Stomach (tissue), 9 donors: ENCODE data around the gene TRIM14. TPM values are rescaled to one million over a fixed set of nuclear protein-coding genes. Genes with fewer than 3 reads are reported as not detected.

Experiments used
- DNase-seq, 2 donors: peaks; one replicate each; pipeline versions ENCODE4 v3.0.0 to v3.0.0-alpha.2; 2013 to 2019
- H3K27ac ChIP-seq, 5 donors: fragments of 200-600 bp in 4 of 5; sonication (generic) in 4 of 5; one replicate each; pipeline ENCODE4 v1.5.1; 2013 to 2019; ENCODE audit warnings: mild to moderate bottlenecking in 1 of 5, moderate library complexity in 1 of 5
- H3K27me3 ChIP-seq, 3 donors: fragments of 200-600 bp; sonication (generic); one replicate each; pipeline ENCODE4 v1.5.1; 2017 to 2019; ENCODE audit warnings: mixed run types in 1 of 3
- H3K36me3 ChIP-seq, 4 donors: fragments of 200-600 bp; sonication (generic); 1 replicate in 3 of 4; 2 replicates in 1 of 4; pipeline ENCODE4 v1.5.1; 2016 to 2019
- H3K4me1 ChIP-seq, 4 donors: fragments of 200-600 bp; sonication (generic); one replicate each; pipeline ENCODE4 v1.5.1; 2016 to 2019
- H3K4me3 ChIP-seq, 4 donors: fragments of 200-600 bp; sonication (generic) in 3 of 4; one replicate each; pipeline ENCODE4 v1.5.1; 2016 to 2019; ENCODE audit warnings: mild to moderate bottlenecking in 1 of 4
- H3K9me3 ChIP-seq, 4 donors: fragments of 200-600 bp; sonication (generic); one replicate each; pipeline ENCODE4 v1.5.1; 2016 to 2019
- EP300 ChIP-seq: sonication (generic); formaldehyde crosslinking; IDR thresholded peaks from one replicate; pipeline ENCODE4 v1.6.1; 2017; ENCODE audit warnings: antibody characterized with exemption
- POLR2A ChIP-seq, 4 donors: fragments of 450-650 bp; IDR thresholded peaks; one replicate each; pipeline ENCODE4 v1.6.1; 2016; ENCODE audit warnings: antibody characterized with exemption in 4 of 4, control low read depth in 2 of 4, mild to moderate bottlenecking in 1 of 4, moderate library complexity in 1 of 4
- POLR2AphosphoS5 ChIP-seq, 3 donors: sonication (generic); formaldehyde crosslinking; IDR thresholded peaks; one replicate each; pipeline ENCODE4 v1.6.1; 2016; ENCODE audit warnings: antibody characterized with exemption in 3 of 3
- WGBS, 5 donors: extraction: QIAGEN DNeasy Blood & Tissue Kit in 3 of 5; methylation state at CpG; one replicate each; pipeline versions ENCODE4 v1.1.5 to v1.1.7; 2013 to 2018; 5-methylcytosine and 5-hydroxymethylcytosine counted together
- intact Hi-C: fragments of 100-400 bp; cut with DNase I; formaldehyde crosslinking; loops from one replicate; pipeline ENCODE4 v1.15.1; 2023; ENCODE audit warnings: low total_unique reads
- polyA plus RNA-seq, 3 donors: library from polyadenylated mRNA; stranded (reverse); fragments of 200-250 nt; gene quantifications; one replicate each; pipeline ENCODE4 v1.2.3, GENCODE V29; 2013
- total RNA-seq, 5 donors: library from RNA; depleted of rRNA; stranded (reverse); fragments of >200 nt; gene quantifications; one replicate each; pipeline versions ENCODE4 v1.1.0 to v1.2.3, GENCODE V29; 2014 to 2016
- TF ChIP-seq, protein P1 (sequence below), 7 experiments: fragments of 450-650 bp in 4 of 7; fragments of 200-600 bp in 3 of 7; sonication (generic) in 3 of 7; IDR thresholded peaks; one replicate each; pipeline ENCODE4 v1.5.1; 2016 to 2019; ENCODE audit warnings: antibody characterized with exemption in 7 of 7, control low read depth in 2 of 7, mild to moderate bottlenecking in 1 of 7
- donor health status: healthy with polysubstance abuse.
- donor health status: Bipolar disorder and iron deficiency.
- donor health status: healthy.

Gene TRIM14
- total and polyA plus RNA-seq, 8 donors, result 4.7 to 249 (median 10.7) TPM

DNA sequence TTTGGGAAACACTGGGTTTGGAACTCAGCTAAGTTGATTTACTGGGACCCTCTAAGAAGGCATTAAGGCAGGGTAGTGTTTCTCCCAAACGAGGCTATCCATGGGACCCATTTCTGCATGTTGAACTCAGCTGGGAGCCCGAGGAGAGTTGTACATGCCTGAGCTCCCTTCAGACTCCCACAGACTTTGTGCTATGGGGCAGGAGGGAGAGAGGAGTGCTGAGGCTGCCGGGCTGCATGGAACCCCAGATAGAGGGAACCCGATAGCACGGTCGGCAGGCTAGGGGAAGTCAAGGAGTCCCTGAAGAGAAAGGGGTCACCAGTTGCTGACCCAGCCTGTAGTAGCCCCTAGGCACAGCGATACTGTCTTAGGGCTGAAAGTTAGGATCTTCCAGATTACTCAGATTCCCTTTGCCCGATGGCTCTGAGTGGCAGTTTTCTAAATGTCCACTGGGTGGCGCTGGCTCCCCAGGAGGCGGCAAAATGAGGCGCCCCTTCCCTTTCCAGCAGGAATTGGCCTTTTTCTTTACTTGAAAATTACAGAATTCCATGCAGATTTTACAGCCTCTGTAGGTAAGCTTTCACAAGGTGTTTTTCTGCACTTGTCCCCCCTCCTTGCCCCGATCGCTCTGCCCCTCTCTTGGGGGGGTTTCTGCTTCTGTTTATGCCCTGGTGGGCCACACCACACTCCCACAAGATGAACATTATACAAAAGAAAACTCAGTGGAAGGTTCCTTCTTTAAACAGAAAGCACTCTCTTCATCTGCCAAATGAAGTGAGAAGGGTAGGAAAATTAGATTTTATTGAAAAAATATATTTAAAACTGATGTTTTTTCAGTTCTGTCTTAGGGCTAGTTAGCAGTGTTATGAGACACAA lies 44.7 kb downstream of the TRIM14 start:
- Histone ChIP-seq H3K36me3 (peaks cover 17 to 42% (median 34%) of the 10 kb centered on the region in 4 donors), H3K27ac (peak overlapping the region; percentile 82 to 94 (median 90)), H3K9me3 (no peaks in the 10 kb centered on the region), H3K4me3 (no peak overlapping the region), H3K27me3 (no peaks in the 10 kb centered on the region), H3K4me1 (peaks cover 37 to 55% (median 43%) of the 10 kb centered on the region in 4 donors)
- TF ChIP-seq, protein P1, sequence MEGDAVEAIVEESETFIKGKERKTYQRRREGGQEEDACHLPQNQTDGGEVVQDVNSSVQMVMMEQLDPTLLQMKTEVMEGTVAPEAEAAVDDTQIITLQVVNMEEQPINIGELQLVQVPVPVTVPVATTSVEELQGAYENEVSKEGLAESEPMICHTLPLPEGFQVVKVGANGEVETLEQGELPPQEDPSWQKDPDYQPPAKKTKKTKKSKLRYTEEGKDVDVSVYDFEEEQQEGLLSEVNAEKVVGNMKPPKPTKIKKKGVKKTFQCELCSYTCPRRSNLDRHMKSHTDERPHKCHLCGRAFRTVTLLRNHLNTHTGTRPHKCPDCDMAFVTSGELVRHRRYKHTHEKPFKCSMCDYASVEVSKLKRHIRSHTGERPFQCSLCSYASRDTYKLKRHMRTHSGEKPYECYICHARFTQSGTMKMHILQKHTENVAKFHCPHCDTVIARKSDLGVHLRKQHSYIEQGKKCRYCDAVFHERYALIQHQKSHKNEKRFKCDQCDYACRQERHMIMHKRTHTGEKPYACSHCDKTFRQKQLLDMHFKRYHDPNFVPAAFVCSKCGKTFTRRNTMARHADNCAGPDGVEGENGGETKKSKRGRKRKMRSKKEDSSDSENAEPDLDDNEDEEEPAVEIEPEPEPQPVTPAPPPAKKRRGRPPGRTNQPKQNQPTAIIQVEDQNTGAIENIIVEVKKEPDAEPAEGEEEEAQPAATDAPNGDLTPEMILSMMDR (IDR thresholded peaks at IDR 0.05), result peak in 5 of 7 experiments; percentile 72 to 97 (median 93)
- TF ChIP-seq POLR2AphosphoS5 (IDR thresholded peaks at IDR 0.05), result peak in 1 of 3 donors; percentile 29
- TF ChIP-seq POLR2A (IDR thresholded peaks at IDR 0.05), result no peak
- no peak for TF ChIP-seq EP300
- whole genome bisulfite sequencing, 5 donors, result 13 to 28% (median 18%) methylated on average over 8 to 13 of the region's 13 CpGs
- intact Hi-C loops, result no loop called here
- peak; percentile 81 to 85 for DNase-seq

DNA sequence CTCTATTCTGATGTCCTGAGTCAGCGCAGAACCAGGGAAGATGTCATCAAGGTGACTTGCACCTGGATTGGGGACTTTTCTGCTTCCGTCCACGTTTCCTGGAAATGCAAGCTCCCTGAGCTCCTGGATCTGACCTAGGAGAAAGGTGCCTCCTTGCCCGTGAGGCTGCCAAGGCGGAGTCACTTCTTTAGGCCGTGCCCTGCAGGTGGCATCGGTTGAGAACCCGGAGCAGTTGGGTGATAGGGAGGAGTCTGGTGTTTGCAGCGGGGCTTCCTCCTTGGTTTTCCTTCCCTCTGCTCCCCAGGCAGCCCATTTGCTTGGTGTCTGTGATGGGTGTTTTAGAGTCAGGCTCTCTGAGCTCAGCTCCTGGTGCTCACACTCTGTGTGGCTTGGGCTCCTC lies 47.3 kb downstream of the TRIM14 start:
- Histone ChIP-seq H3K27ac (peak overlapping the region; percentile 82 to 97 (median 90)), H3K27me3 (no peaks in the 10 kb centered on the region), H3K9me3 (no peaks in the 10 kb centered on the region), H3K4me1 (peaks cover 37 to 61% (median 43%) of the 10 kb centered on the region in 4 donors), H3K4me3 (no peak overlapping the region), H3K36me3 (peaks cover 0 to 39% (median 28%) of the 10 kb centered on the region in 4 donors)
- peak in 1 of 3 donors; percentile 20 for TF ChIP-seq POLR2AphosphoS5 (IDR thresholded peaks at IDR 0.05)
- no peak for TF ChIP-seq EP300
- intact Hi-C loops, result no loop called here
- WGBS, 5 donors, result 25 to 60% (median 43%) methylated on average over 3 to 9 of the region's 9 CpGs
- peak in 1 of 2 donors; percentile 56 for DNase-seq

DNA sequence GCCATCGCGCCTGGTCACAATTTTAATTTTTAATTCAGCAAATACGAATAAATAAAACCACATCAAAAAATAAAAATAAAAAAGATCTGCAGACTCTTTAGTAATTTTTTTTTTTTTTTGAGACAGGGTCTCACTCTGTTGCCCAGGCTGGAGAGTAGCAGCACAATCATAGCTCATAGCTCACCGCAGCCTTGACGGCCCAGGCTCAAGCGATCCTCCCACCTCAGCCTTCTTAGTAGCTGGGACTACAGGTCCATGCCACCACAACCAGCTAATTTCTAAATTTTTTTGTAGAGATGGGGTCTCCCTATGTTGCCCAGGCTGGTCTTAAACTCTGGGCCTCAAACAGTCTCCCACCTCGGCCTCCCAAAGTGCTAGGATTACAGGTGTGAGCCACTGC lies 48.3 kb downstream of the TRIM14 start:
- Histone ChIP-seq H3K4me3 (no peak overlapping the region), H3K4me1 (peaks cover 30 to 60% (median 42%) of the 10 kb centered on the region in 4 donors), H3K36me3 (peaks cover 4 to 49% (median 36%) of the 10 kb centered on the region in 4 donors), H3K9me3 (no peaks in the 10 kb centered on the region), H3K27ac (peak overlapping the region; percentile 80 to 92 (median 86)), H3K27me3 (no peaks in the 10 kb centered on the region)
- intact Hi-C loops, result no loop called here
- TF ChIP-seq EP300, result no peak
- DNase-seq, result no peak
- 93 to 98% (median 95%) methylated on average over 7 of the region's 7 CpGs for WGBS, 5 donors

GRCh38 chr9:98069551-98069950 lies 49.5 kb downstream of the TRIM14 start:
- Histone ChIP-seq H3K4me1 (peaks cover 19 to 51% (median 33%) of the 10 kb centered on the region in 4 donors), H3K9me3 (no peaks in the 10 kb centered on the region), H3K36me3 (peaks cover 8 to 61% (median 47%) of the 10 kb centered on the region in 4 donors), H3K27ac (no peak overlapping the region), H3K27me3 (no peaks in the 10 kb centered on the region), H3K4me3 (no peak overlapping the region)
- TF ChIP-seq EP300 (no peak), POLR2A (IDR thresholded peaks at IDR 0.05) (no peak), POLR2AphosphoS5 (IDR thresholded peaks at IDR 0.05) (no peak)
- TF ChIP-seq, protein P1 (IDR thresholded peaks at IDR 0.05), result no peak
- intact Hi-C loops, result no loop called here
- no peak for DNase-seq
- 92 to 98% (median 96%) methylated on average over 6 of the region's 6 CpGs for WGBS, 5 donors

DNA sequence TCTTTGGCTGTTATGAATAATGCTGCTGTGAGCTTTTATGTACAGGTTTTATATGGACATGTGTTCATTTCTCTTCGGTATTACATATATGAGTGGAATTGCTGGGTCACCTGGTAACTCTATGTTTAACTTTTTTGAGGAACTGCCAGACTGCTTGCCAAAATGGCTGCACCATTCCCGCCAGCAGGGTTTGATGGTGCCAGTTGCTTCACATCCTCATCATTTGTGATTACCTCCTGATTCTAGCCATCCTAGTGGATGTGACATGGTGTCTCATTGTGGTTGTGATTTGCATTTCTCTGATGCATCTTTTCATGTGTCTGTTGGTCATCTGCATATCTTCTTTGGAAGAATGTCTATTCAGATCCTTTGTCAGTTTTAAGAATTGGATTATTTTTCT lies 51.8 kb downstream of the TRIM14 start:
- Histone ChIP-seq H3K27ac (peak overlapping the region in 1 of 5 donors; percentile 26), H3K36me3 (peaks cover 23 to 84% (median 69%) of the 10 kb centered on the region in 4 donors), H3K4me1 (peaks cover 12 to 35% (median 20%) of the 10 kb centered on the region in 4 donors), H3K9me3 (no peaks in the 10 kb centered on the region), H3K27me3 (no peaks in the 10 kb centered on the region), H3K4me3 (no peak overlapping the region)
- no peak for DNase-seq
- TF ChIP-seq POLR2AphosphoS5 (IDR thresholded peaks at IDR 0.05) (no peak), POLR2A (IDR thresholded peaks at IDR 0.05) (no peak), EP300 (no peak)
- TF ChIP-seq, protein P1 (IDR thresholded peaks at IDR 0.05), result no peak
- 76 to 95% (median 82%) methylated on average over 2 of the region's 2 CpGs for WGBS, 5 donors
- intact Hi-C loops, result no loop called here
